ENCODE data around the gene UCP3. TPM values are rescaled to one million over a fixed set of nuclear protein-coding genes. Genes with fewer than 3 reads are reported as not detected.

UCP3 gene
- total RNA-seq, 4 donors from 2014 or later: 1.3 to 7.6 (median 3.1) TPM

- 78 to 100% methylated on average over 1 to 2 of the region's 2 CpGs for WGBS, 2 donors (ENCODE audit: low coverage in 1 of 2)
- Histone ChIP-seq H3K27ac (no peak overlapping the region), H3K4me3 (no peak overlapping the region), H3K4me1 (peaks cover 11 to 23% (median 18%) of the 10 kb centered on the region in 4 donors), H3K9me3 (no peaks in the 10 kb centered on the region), H3K36me3 (no peaks in the 10 kb centered on the region), H3K27me3 (no peaks in the 10 kb centered on the region)
- DNase-seq: no peak
- in situ Hi-C loops (cut with MboI; ENCODE audit: low pct_ligation_motif_present in 1 of 4, low pct_unique_long_range_greater_than_20kb in 1 of 4, low sequenced_read_pairs in 3 of 4): loop anchor here in 2 of 4 donors (25.0 kb wide), 2 partner anchors 118 to 593 kb away; no protein-coding TSS in a partner anchor
- intact Hi-C loops (cut with DNase I; ENCODE audit: low total_unique reads): loop anchor here (10.0 kb wide), 2 partner anchors 56 to 136 kb away; no protein-coding TSS in a partner anchor
- TF ChIP-seq POLR2AphosphoS5 (IDR thresholded peaks at IDR 0.05) (no peak), POLR2A (IDR thresholded peaks at IDR 0.05) (no peak), CTCF (IDR thresholded peaks at IDR 0.05) (no peak), EP300 (IDR thresholded peaks at IDR 0.05; ENCODE audit: low read depth) (no peak)
Observed at GRCh38 chr11:73969091-73969490, 39.8 kb downstream of the UCP3 start.

- in situ Hi-C loops (cut with MboI; ENCODE audit: low pct_ligation_motif_present in 1 of 4, low pct_unique_long_range_greater_than_20kb in 1 of 4, low sequenced_read_pairs in 3 of 4): loop anchor here in 2 of 4 donors (25.0 kb wide), 2 partner anchors 119 to 594 kb away; no protein-coding TSS in a partner anchor
- intact Hi-C loops (cut with DNase I; ENCODE audit: low total_unique reads): loop anchor here (10.0 kb wide), 2 partner anchors 56 to 136 kb away; no protein-coding TSS in a partner anchor
Observed at GRCh38 chr11:73968356-73968966, 40.4 kb downstream of the UCP3 start.

GRCh38 chr11:73965764-73966121, 43.1 kb downstream of the UCP3 start:
- Histone ChIP-seq H3K27me3 (no peaks in the 10 kb centered on the region), H3K9me3 (no peaks in the 10 kb centered on the region), H3K4me1 (peaks cover 0 to 10% (median 3%) of the 10 kb centered on the region in 4 donors), H3K4me3 (no peak overlapping the region), H3K36me3 (no peaks in the 10 kb centered on the region), H3K27ac (no peak overlapping the region)
- WGBS, 2 donors (ENCODE audit: low coverage in 1 of 2): 70% methylated on average over 2 of the region's 2 CpGs; no CpG with 5 or more reads in 1 of the 2 donors
- TF ChIP-seq POLR2A (IDR thresholded peaks at IDR 0.05) (no peak), POLR2AphosphoS5 (IDR thresholded peaks at IDR 0.05) (no peak), CTCF (IDR thresholded peaks at IDR 0.05) (no peak)
- intact Hi-C loops (cut with DNase I; ENCODE audit: low total_unique reads) (loop anchor here (10.0 kb wide), 2 partner anchors 59 to 139 kb away; no protein-coding TSS in a partner anchor), in situ Hi-C loops (cut with MboI; ENCODE audit: low pct_ligation_motif_present in 1 of 4, low pct_unique_long_range_greater_than_20kb in 1 of 4, low sequenced_read_pairs in 3 of 4) (loop anchor here in 2 of 4 donors (25.0 kb wide), 2 partner anchors 122 to 597 kb away; no protein-coding TSS in a partner anchor)
- no peak for DNase-seq

More at GRCh38 chr11:73968356-73968966, 40.4 kb downstream of the UCP3 start:
- 93% methylated on average over 15 of the region's 15 CpGs; no CpG with 5 or more reads in 1 of the 2 donors for WGBS, 2 donors (ENCODE audit: low coverage in 1 of 2)
- TF ChIP-seq POLR2A (IDR thresholded peaks at IDR 0.05) (no peak), EP300 (IDR thresholded peaks at IDR 0.05; ENCODE audit: low read depth) (no peak), CTCF (IDR thresholded peaks at IDR 0.05) (no peak), POLR2AphosphoS5 (IDR thresholded peaks at IDR 0.05) (no peak)
- Histone ChIP-seq H3K27me3 (no peaks in the 10 kb centered on the region), H3K4me3 (no peak overlapping the region), H3K36me3 (no peaks in the 10 kb centered on the region), H3K4me1 (peaks cover 7 to 17% (median 12%) of the 10 kb centered on the region in 4 donors), H3K27ac (no peak overlapping the region), H3K9me3 (no peaks in the 10 kb centered on the region)
- no peak for DNase-seq

- peaks cover 0 to 10% (median 3%) of the 10 kb centered on the region in 4 donors for H3K4me1 ChIP-seq
- intact Hi-C loops (cut with DNase I; ENCODE audit: low total_unique reads): loop anchor here (10.0 kb wide), 2 partner anchors 60 to 140 kb away; no protein-coding TSS in a partner anchor
- H3K9me3 ChIP-seq: no peaks in the 10 kb centered on the region
- H3K27ac ChIP-seq: no peak overlapping the region
- H3K27me3 ChIP-seq: no peaks in the 10 kb centered on the region
- no peak overlapping the region for H3K4me3 ChIP-seq
- in situ Hi-C loops (cut with MboI; ENCODE audit: low pct_ligation_motif_present in 1 of 4, low pct_unique_long_range_greater_than_20kb in 1 of 4, low sequenced_read_pairs in 3 of 4): loop anchor here in 2 of 4 donors (25.0 kb wide), 2 partner anchors 122 to 597 kb away; no protein-coding TSS in a partner anchor
- no peaks in the 10 kb centered on the region for H3K36me3 ChIP-seq
- no peak for DNase-seq
- TF ChIP-seq POLR2AphosphoS5 (IDR thresholded peaks at IDR 0.05) (no peak), POLR2A (IDR thresholded peaks at IDR 0.05) (no peak), EP300 (IDR thresholded peaks at IDR 0.05; ENCODE audit: low read depth) (no peak), CTCF (IDR thresholded peaks at IDR 0.05) (no peak)
- WGBS, 2 donors (ENCODE audit: low coverage in 1 of 2): 65% methylated on average over 10 of the region's 10 CpGs; no CpG with 5 or more reads in 1 of the 2 donors
Observed at GRCh38 chr11:73965076-73965763, 43.7 kb downstream of the UCP3 start.
